ENCODE data around the gene DNAJC5.

GRCh38 chr20:63952769-63953168 lies 57.8 kb downstream of the DNAJC5 start:
- no peak for TF ChIP-seq GATA3 (IDR thresholded peaks at IDR 0.05; ENCODE audit: low read depth, low read length)
- TF ChIP-seq GATA2 (IDR thresholded peaks at IDR 0.05; ENCODE audit: low read depth, low read length), result no peak
